Psoas muscle (tissue), 8 donors: ENCODE data around the gene MLEC. TPM values are rescaled to one million over a fixed set of nuclear protein-coding genes. Genes with fewer than 3 reads are reported as not detected.

ENCODE experiments used
- ATAC-seq, 4 donors: fragments of 200-7000 bp; cut with Tn5 transposase; one replicate each; pipeline ENCODE4 v1.9.1; 2020; ENCODE audit warnings: moderate library complexity in 3 of 4, mild to moderate bottlenecking in 2 of 4
- DNase-seq, 2 donors: peaks; one replicate each; pipeline ENCODE4 v3.0.0-alpha.2; 2020
- H3K27ac ChIP-seq: fragments of 200-600 bp; one replicate; pipeline ENCODE4 v1.8.0; 2022
- H3K27me3 ChIP-seq, 3 donors: fragments of 200-600 bp in 1 of 3; one replicate each; pipeline versions ENCODE4 v1.6.1 to v1.8.0; 2013 to 2022; ENCODE audit warnings: low read length in 2 of 3, mild to moderate bottlenecking in 2 of 3, moderate library complexity in 1 of 3; ENCODE audit not compliant: insufficient read depth in 3 of 3
- H3K36me3 ChIP-seq, 2 donors: fragments of 200-600 bp in 1 of 2; one replicate each; pipeline versions ENCODE4 v1.6.1 to v1.8.0; 2013 to 2022; ENCODE audit warnings: low read depth in 1 of 2, mild to moderate bottlenecking in 1 of 2, moderate library complexity in 1 of 2; ENCODE audit not compliant: insufficient read depth in 1 of 2
- H3K4me1 ChIP-seq: fragments of 200-600 bp; one replicate; pipeline ENCODE4 v1.8.0; 2022
- H3K4me3 ChIP-seq: fragments of 200-600 bp; one replicate; pipeline ENCODE4 v1.8.0; 2022; ENCODE audit warnings: mild to moderate bottlenecking
- H3K9me3 ChIP-seq: fragments of 200-600 bp; one replicate; pipeline ENCODE4 v1.8.0; 2022
- CTCF ChIP-seq: fragments of 200-600 bp; IDR thresholded peaks from one replicate; pipeline ENCODE4 v1.8.0; 2022; ENCODE audit warnings: antibody characterized with exemption
- whole genome bisulfite sequencing, 3 donors: extraction: QIAGEN DNeasy Blood & Tissue Kit; methylation state at CpG; one replicate each; pipeline versions ENCODE4 v1.1.6 to v1.1.7; 2013; 5-methylcytosine and 5-hydroxymethylcytosine counted together
- intact Hi-C, 2 donors: fragments of 100-400 bp; cut with DNase I; formaldehyde crosslinking; loops; one replicate each; pipeline versions ENCODE4 v1.11.0 to v1.14.2; 2022
- polyA plus RNA-seq, 3 donors: library from polyadenylated mRNA; stranded (reverse); fragments of 200-250 nt; gene quantifications; one replicate each; pipeline ENCODE4 v1.2.3, GENCODE V29; 2013
- total RNA-seq, 4 donors: library from RNA; stranded (reverse); fragmentation: NEBNext Ultra II Directional in 2 of 4; extraction: Animal tissue kit (Norgen Biotek cat#: 25700) in 2 of 4; gene quantifications; one replicate each; pipeline versions ENCODE4 v1.2.1 to v1.2.4, GENCODE V29; 2021 to 2023
- donor health status: healthy with polysubstance abuse.
- donor health status: DM: no; HTN: no; CAD: no; lungs with moderate emphysema.
- donor health status: Bipolar disorder and iron deficiency.
- donor health status: healthy.
- donor health status: DM: yes; HTN: yes; CAD: no.
- donor health status: DM: no; HTN: no; CAD: no.
- donor health status: DM: no; HTN: no; CAD: no.
- donor health status: DM: yes; HTN: yes; CAD: no.

MLEC gene
- total and polyA plus RNA-seq, 7 donors, result 30.7 to 102 (median 60.1) TPM

GRCh38 chr12:120649442-120650232 is 37.3 kb upstream of the MLEC start:
- WGBS, 3 donors, result 1 to 4% (median 3%) methylated on average over 31 to 33 of the region's 33 CpGs
- peak overlapping the region; percentile 54 for H3K4me3 ChIP-seq

GRCh38 chr12:120650233-120650690 is 36.7 kb upstream of the MLEC start:
- H3K27ac ChIP-seq, result peak overlapping the region; percentile 54
- intact Hi-C loops, result no loop called here
- no peaks in the 10 kb centered on the region for H3K9me3 ChIP-seq
- DNase-seq, result no peak
- peak overlapping the region; percentile 54 for H3K4me3 ChIP-seq
- H3K36me3 ChIP-seq, result no peaks in the 10 kb centered on the region
- TF ChIP-seq CTCF, result no peak
- no peak for ATAC-seq
- peaks cover 0 to 16% (median 0%) of the 10 kb centered on the region in 3 donors for H3K27me3 ChIP-seq
- H3K4me1 ChIP-seq, result peaks cover 6% of the 10 kb centered on the region
- WGBS, 3 donors, result 23 to 37% (median 31%) methylated on average over 12 of the region's 12 CpGs

More at GRCh38 chr12:120649442-120650232, 37.3 kb upstream of the MLEC start:
- intact Hi-C loops, result loop anchor here (2.0 to 5.0 kb wide), 3 partner anchors 38 to 321 kb away; partner anchors contain the start of gene MLEC (in 1 of the 2)
- Histone ChIP-seq H3K27ac (peak overlapping the region; percentile 54), H3K27me3 (peaks cover 0 to 22% (median 0%) of the 10 kb centered on the region in 3 donors), H3K36me3 (no peaks in the 10 kb centered on the region), H3K9me3 (no peaks in the 10 kb centered on the region), H3K4me1 (peaks cover 6% of the 10 kb centered on the region)
- no peak for TF ChIP-seq CTCF
- DNase-seq (no peak), ATAC-seq (no peak)

GRCh38 chr12:120651821-120652220 is 35.1 kb upstream of the MLEC start:
- peaks cover 6% of the 10 kb centered on the region for H3K4me1 ChIP-seq
- TF ChIP-seq CTCF, result no peak
- no peak for DNase-seq
- ATAC-seq, result no peak
- intact Hi-C loops, result no loop called here
- WGBS, 3 donors, result 61 to 70% (median 65%) methylated on average over 5 of the region's 5 CpGs
- H3K27ac ChIP-seq, result no peak overlapping the region
- H3K36me3 ChIP-seq, result no peaks in the 10 kb centered on the region
- peak overlapping the region; percentile 54 for H3K4me3 ChIP-seq
- no peaks in the 10 kb centered on the region for H3K9me3 ChIP-seq
- peaks cover 0 to 16% (median 0%) of the 10 kb centered on the region in 3 donors for H3K27me3 ChIP-seq

- Histone ChIP-seq H3K4me1 (peaks cover 6% of the 10 kb centered on the region), H3K36me3 (no peaks in the 10 kb centered on the region), H3K27ac (peak overlapping the region; percentile 53), H3K27me3 (peaks cover 0 to 16% (median 0%) of the 10 kb centered on the region in 3 donors), H3K9me3 (no peaks in the 10 kb centered on the region), H3K4me3 (no peak overlapping the region)
- intact Hi-C loops, result no loop called here
- 30 to 47% (median 37%) methylated on average over 10 of the region's 10 CpGs for WGBS, 3 donors
- DNase-seq, result no peak
- no peak for TF ChIP-seq CTCF
- no peak for ATAC-seq
Measured at GRCh38 chr12:120652656-120653435, 34.1 kb upstream of the MLEC start.
